DND-41 (cell line): Measurements from ENCODE around the gene FRS2.

Experiments
- ATAC-seq: fragments of 200-7000 bp; cut with Tn5 transposase; 3 replicates; pipeline ENCODE4 v1.9.1; 2021; ENCODE audit warnings: low read depth; ENCODE audit not compliant: insufficient read depth
- DNase-seq: peaks from one replicate; pipeline ENCODE4 v3.0.0-alpha.2; 2020
- H2AFZ ChIP-seq: 2 replicates; pipeline ENCODE4 v1.6.0; 2012; ENCODE audit warnings: low read depth, low read length
- H3K27ac ChIP-seq: 2 replicates; pipeline ENCODE4 v1.5.1; 2012; ENCODE audit warnings: low read length, inconsistent platforms
- H3K27me3 ChIP-seq: fragments of 200-600 bp; sonication (generic); 2 replicates; pipeline ENCODE4 v1.6.0; 2012; ENCODE audit warnings: low read length, mild to moderate bottlenecking, inconsistent platforms; ENCODE audit not compliant: insufficient read depth, poor library complexity
- H3K36me3 ChIP-seq: 2 replicates; pipeline ENCODE4 v1.5.1; 2012; ENCODE audit warnings: low read length, inconsistent platforms; ENCODE audit not compliant: insufficient read depth
- H3K4me1 ChIP-seq: 2 replicates; pipeline ENCODE4 v1.5.1; 2012; ENCODE audit warnings: mild to moderate bottlenecking, low read length; ENCODE audit not compliant: insufficient read depth
- H3K4me2 ChIP-seq: 2 replicates; pipeline ENCODE4 v1.6.0; 2012; ENCODE audit warnings: mild to moderate bottlenecking, moderate library complexity, low read length, inconsistent platforms; ENCODE audit not compliant: insufficient read depth
- H3K4me3 ChIP-seq, 2 experiments: fragments of 200-600 bp in 1 of 2; shearing (Covaris generic) in 1 of 2; 2 replicates each; pipeline ENCODE4 v1.5.1; 2012 to 2016; ENCODE audit warnings: inconsistent platforms in 2 of 2, low read length in 2 of 2, mild to moderate bottlenecking in 2 of 2, low read depth in 1 of 2, moderate library complexity in 1 of 2
- H3K79me2 ChIP-seq: 2 replicates; pipeline ENCODE4 v1.6.0; 2012; ENCODE audit warnings: low read length, inconsistent platforms; ENCODE audit not compliant: insufficient read depth
- H3K9ac ChIP-seq: 2 replicates; pipeline ENCODE4 v1.6.0; 2012; ENCODE audit warnings: low read depth, mild to moderate bottlenecking, inconsistent platforms, low read length, moderate library complexity
- H3K9me3 ChIP-seq: 2 replicates; pipeline ENCODE4 v1.5.1; 2012; ENCODE audit warnings: low read length, moderate library complexity, mild to moderate bottlenecking, inconsistent platforms; ENCODE audit not compliant: insufficient read depth, severe bottlenecking
- H4K20me1 ChIP-seq: 2 replicates; pipeline ENCODE4 v1.6.0; 2012; ENCODE audit warnings: low read length; ENCODE audit not compliant: insufficient read depth
- EZH2 ChIP-seq: IDR thresholded peaks from 3 replicates; pipeline ENCODE4 v1.6.1; 2012; ENCODE audit warnings: borderline replicate concordance, low read depth, mild to moderate bottlenecking, moderate library complexity, low read length, inconsistent platforms; ENCODE audit not compliant: severe bottlenecking
- TF ChIP-seq, protein P1 (sequence below): IDR thresholded peaks from 2 replicates; pipeline ENCODE4 v1.5.1; 2012; ENCODE audit warnings: borderline replicate concordance, low read length, moderate library complexity, mild to moderate bottlenecking; ENCODE audit not compliant: poor library complexity, severe bottlenecking; ENCODE audit errors: extremely low read depth

Gene FRS2

DNA sequence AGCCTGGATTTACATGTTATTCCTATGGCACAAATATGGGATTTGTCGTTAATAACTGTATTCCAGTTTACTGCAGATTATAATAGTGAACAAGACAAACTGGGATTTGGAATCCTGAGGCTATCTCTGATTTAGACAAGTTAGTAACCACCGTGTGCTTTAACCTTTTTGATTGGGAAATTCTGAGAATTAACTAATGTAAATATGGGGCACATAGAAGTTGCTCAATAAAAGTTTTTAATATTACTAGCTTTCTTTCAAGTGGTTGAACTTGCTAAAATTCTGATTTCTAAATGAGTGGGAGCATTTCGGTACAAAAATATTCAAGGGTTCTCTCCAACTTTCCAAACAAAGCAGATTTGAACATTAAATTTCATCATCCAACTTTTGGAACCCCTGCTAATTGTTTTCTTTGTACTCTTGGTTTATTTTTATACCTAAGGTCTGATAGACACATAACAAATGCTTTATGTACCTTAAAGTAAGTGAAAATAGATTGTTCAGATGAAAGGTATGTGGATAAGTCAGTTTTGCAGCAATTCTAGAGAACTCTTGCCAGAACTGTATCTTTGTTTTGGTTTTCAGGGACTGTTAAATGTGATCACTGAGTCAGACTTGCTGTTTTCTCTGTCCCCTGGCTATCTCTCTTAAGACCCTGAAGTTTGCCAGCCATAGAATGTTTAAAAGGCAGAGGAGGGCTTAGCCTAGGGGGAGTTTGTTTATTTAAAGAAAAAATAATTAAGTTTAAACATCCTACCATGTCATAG lies 57.5 kb downstream of the FRS2 start:
- H3K36me3 ChIP-seq: no peaks in the 10 kb centered on the region
- H3K9ac ChIP-seq: no peak overlapping the region
- H3K79me2 ChIP-seq: peaks cover 77% of the 10 kb centered on the region
- H4K20me1 ChIP-seq: peaks cover 40% of the 10 kb centered on the region
- no peak for ATAC-seq
- no peak overlapping the region for H2AFZ ChIP-seq
- TF ChIP-seq, protein P1, sequence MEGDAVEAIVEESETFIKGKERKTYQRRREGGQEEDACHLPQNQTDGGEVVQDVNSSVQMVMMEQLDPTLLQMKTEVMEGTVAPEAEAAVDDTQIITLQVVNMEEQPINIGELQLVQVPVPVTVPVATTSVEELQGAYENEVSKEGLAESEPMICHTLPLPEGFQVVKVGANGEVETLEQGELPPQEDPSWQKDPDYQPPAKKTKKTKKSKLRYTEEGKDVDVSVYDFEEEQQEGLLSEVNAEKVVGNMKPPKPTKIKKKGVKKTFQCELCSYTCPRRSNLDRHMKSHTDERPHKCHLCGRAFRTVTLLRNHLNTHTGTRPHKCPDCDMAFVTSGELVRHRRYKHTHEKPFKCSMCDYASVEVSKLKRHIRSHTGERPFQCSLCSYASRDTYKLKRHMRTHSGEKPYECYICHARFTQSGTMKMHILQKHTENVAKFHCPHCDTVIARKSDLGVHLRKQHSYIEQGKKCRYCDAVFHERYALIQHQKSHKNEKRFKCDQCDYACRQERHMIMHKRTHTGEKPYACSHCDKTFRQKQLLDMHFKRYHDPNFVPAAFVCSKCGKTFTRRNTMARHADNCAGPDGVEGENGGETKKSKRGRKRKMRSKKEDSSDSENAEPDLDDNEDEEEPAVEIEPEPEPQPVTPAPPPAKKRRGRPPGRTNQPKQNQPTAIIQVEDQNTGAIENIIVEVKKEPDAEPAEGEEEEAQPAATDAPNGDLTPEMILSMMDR: no peak
- no peak for TF ChIP-seq EZH2
- DNase-seq: no peak
- no peaks in the 10 kb centered on the region for H3K27me3 ChIP-seq
- H3K4me1 ChIP-seq: no peaks in the 10 kb centered on the region
- H3K4me3 ChIP-seq: no peak overlapping the region
- no peak overlapping the region for H3K4me2 ChIP-seq
- peaks cover under 1% of the 10 kb centered on the region for H3K9me3 ChIP-seq
- no peak overlapping the region for H3K27ac ChIP-seq

- H3K27ac ChIP-seq: no peak overlapping the region
- peaks cover 32% of the 10 kb centered on the region for H4K20me1 ChIP-seq
- H3K4me2 ChIP-seq: no peak overlapping the region
- H3K9me3 ChIP-seq: no peaks in the 10 kb centered on the region
- H2AFZ ChIP-seq: no peak overlapping the region
- no peaks in the 10 kb centered on the region for H3K27me3 ChIP-seq
- H3K9ac ChIP-seq: no peak overlapping the region
- ATAC-seq (no peak), DNase-seq (no peak)
- no peak overlapping the region for H3K4me3 ChIP-seq
- no peaks in the 10 kb centered on the region for H3K36me3 ChIP-seq
- peaks cover 63% of the 10 kb centered on the region for H3K79me2 ChIP-seq
- no peaks in the 10 kb centered on the region for H3K4me1 ChIP-seq
- TF ChIP-seq EZH2: no peak
- TF ChIP-seq, protein P1: no peak
These were observed 58.8 kb downstream of the FRS2 start for GRCh38 chr12:69529021-69529420.

- DNase-seq (no peak), ATAC-seq (no peak)
- no peak overlapping the region for H2AFZ ChIP-seq
- no peaks in the 10 kb centered on the region for H3K27me3 ChIP-seq
- no peaks in the 10 kb centered on the region for H3K9me3 ChIP-seq
- no peak overlapping the region for H3K4me2 ChIP-seq
- no peak overlapping the region for H3K27ac ChIP-seq
- TF ChIP-seq EZH2: no peak
- TF ChIP-seq, protein P1: no peak
- H4K20me1 ChIP-seq: peaks cover 6% of the 10 kb centered on the region; the same call in 1 of the 2 replicates
- peaks cover 31% of the 10 kb centered on the region for H3K79me2 ChIP-seq
- no peak overlapping the region for H3K4me3 ChIP-seq
- H3K4me1 ChIP-seq: no peaks in the 10 kb centered on the region
- no peaks in the 10 kb centered on the region for H3K36me3 ChIP-seq
- H3K9ac ChIP-seq: no peak overlapping the region
These were observed 63.7 kb downstream of the FRS2 start for GRCh38 chr12:69533844-69534243.
